Progenitor cell of endocrine pancreas (in vitro differentiated cells): ENCODE data around the gene DDX21. TPM values are rescaled to one million over a fixed set of nuclear protein-coding genes. Genes with fewer than 3 reads are reported as not detected.
A peak's percentile ranks its signal among the peaks of the same experiment; 100 is the strongest.
"Not testable (repeated sequence)": the region's sequence is repeated elsewhere in the genome, so short reads cannot be mapped to it uniquely, and the experiment has no call there.

Source experiments
- DNase-seq: peaks from one replicate; pipeline ENCODE4 v3.0.0; 2021; ENCODE audit warnings: low spot score; ENCODE audit not compliant: unreplicated experiment
- H3K27ac Mint-ChIP-seq: 2 replicates; pipeline ENCODE4 v1.8.0; 2021; ENCODE audit warnings: mild to moderate bottlenecking, moderate library complexity, mixed read lengths
- H3K27me3 Mint-ChIP-seq: 2 replicates; pipeline ENCODE4 v1.8.0; 2021; ENCODE audit warnings: mixed read lengths
- H3K36me3 Mint-ChIP-seq: 2 replicates; pipeline ENCODE4 v1.8.0; 2022; ENCODE audit warnings: mixed read lengths; ENCODE audit not compliant: insufficient read depth
- H3K4me1 Mint-ChIP-seq: 2 replicates; pipeline ENCODE4 v1.8.0; 2021; ENCODE audit warnings: low read depth, mixed read lengths
- H3K4me3 Mint-ChIP-seq: 2 replicates; pipeline ENCODE4 v1.8.0; 2021; ENCODE audit warnings: low read depth, mild to moderate bottlenecking, moderate library complexity, mixed read lengths
- H3K9me3 Mint-ChIP-seq: 2 replicates; pipeline ENCODE4 v1.8.0; 2021; ENCODE audit warnings: low read depth, mixed read lengths
- long read RNA-seq: library from polyadenylated mRNA; unstranded; transcript quantifications from one replicate; pipeline ENCODE4 v2.0.0, GENCODE V29; 2020
- total RNA-seq: library from RNA; stranded (reverse); gene quantifications from 2 replicates; pipeline ENCODE4 v1.2.1, GENCODE V29; 2021
- TF ChIP-seq, protein P1 (sequence below): fragments of 200-600 bp; sonication (generic); IDR thresholded peaks from one replicate; pipeline ENCODE4 v1.5.0; 2021; ENCODE audit warnings: antibody characterized with exemption, mild to moderate bottlenecking; ENCODE audit not compliant: unreplicated experiment

Gene DDX21
- 38.2 and 45.6 TPM in 2 replicates for total RNA-seq
- long read RNA-seq, full-length matches to known transcripts, result 26 of 42 reads
- long read RNA-seq, partial matches to known transcripts, result 12 of 42 reads
- long read RNA-seq, other reads (novel, unspliced or antisense), result 4 of 42 reads

DNA sequence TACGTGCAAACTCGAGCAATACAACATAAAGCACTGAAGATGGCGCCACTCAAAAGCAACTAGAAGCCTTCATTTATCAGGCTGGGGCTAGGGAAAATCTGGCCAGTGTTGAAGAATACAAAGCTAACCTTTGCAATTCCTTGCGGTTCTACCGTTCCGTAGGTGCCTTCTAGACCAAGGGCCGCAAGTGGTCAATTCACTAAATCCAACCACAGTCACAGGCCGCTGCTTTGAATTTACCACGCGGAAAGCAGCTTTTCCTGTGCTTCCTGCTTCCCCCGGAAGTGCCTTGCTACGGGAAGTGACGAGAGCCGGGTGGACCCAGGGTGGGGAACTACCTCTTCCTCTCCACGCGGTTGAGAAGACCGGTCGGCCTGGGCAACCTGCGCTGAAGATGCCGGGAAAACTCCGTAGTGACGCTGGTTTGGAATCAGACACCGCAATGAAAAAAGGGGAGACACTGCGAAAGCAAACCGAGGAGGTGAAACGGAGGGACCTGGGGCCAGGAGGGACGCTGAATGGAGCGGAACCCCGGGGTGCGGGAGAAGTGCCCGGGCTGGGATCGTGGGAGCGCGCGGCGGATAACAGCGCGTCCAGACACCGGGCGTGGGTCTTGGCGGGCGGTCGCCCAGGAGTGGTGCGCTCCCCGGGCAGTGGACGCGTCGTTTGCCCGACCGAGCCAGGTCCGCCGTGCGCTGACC, at the start of gene DDX21:
Gene DDX21, plus strand, starts transcription at position 339 of the 701 bp plus-strand sequence. Its CDS starts 56 bp downstream, at position 395.
- peak within 1 kb of the TSS; percentile 97 for H3K27ac Mint-ChIP-seq
- H3K27me3 Mint-ChIP-seq, result no peaks in the 10 kb centered on the region
- TF ChIP-seq, protein P1, sequence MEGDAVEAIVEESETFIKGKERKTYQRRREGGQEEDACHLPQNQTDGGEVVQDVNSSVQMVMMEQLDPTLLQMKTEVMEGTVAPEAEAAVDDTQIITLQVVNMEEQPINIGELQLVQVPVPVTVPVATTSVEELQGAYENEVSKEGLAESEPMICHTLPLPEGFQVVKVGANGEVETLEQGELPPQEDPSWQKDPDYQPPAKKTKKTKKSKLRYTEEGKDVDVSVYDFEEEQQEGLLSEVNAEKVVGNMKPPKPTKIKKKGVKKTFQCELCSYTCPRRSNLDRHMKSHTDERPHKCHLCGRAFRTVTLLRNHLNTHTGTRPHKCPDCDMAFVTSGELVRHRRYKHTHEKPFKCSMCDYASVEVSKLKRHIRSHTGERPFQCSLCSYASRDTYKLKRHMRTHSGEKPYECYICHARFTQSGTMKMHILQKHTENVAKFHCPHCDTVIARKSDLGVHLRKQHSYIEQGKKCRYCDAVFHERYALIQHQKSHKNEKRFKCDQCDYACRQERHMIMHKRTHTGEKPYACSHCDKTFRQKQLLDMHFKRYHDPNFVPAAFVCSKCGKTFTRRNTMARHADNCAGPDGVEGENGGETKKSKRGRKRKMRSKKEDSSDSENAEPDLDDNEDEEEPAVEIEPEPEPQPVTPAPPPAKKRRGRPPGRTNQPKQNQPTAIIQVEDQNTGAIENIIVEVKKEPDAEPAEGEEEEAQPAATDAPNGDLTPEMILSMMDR, result peak; percentile 70
- H3K36me3 Mint-ChIP-seq, result peaks cover 5% of the 10 kb centered on the region
- no peaks in the 10 kb centered on the region for H3K9me3 Mint-ChIP-seq
- H3K4me3 Mint-ChIP-seq, result peak within 1 kb of the TSS; percentile 97
- DNase-seq, result peak; percentile 62
- peaks cover 8% of the 10 kb centered on the region for H3K4me1 Mint-ChIP-seq

DNA sequence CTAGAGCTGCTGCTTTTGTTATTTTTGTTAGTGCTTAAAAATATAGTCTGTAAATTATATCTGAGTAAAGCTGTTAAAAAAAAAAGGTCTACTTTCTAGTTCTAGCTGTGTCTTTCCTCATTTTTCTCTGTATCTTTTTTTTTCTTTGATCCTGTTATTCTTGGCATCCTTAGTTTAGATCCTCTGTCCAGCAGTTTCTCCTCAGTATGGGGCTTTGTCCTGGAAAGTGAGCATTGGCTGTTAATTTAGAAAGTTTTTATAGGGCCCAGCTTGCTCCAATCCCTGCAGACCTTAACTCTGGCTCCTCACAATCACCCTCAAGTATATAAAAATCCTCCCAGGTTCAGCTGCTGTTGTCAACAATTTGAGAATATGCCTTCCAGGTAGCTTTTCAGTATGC, 31.4 kb upstream of the DDX21 start:
- H3K27me3 Mint-ChIP-seq, result no peaks in the 10 kb centered on the region
- H3K9me3 Mint-ChIP-seq, result no peaks in the 10 kb centered on the region
- H3K4me3 Mint-ChIP-seq, result no peak overlapping the region
- no peak for DNase-seq
- TF ChIP-seq, protein P1, result no peak
- H3K27ac Mint-ChIP-seq, result peak overlapping the region; percentile 15
- H3K4me1 Mint-ChIP-seq, result no peaks in the 10 kb centered on the region
- H3K36me3 Mint-ChIP-seq, result peaks cover 9% of the 10 kb centered on the region

DNA sequence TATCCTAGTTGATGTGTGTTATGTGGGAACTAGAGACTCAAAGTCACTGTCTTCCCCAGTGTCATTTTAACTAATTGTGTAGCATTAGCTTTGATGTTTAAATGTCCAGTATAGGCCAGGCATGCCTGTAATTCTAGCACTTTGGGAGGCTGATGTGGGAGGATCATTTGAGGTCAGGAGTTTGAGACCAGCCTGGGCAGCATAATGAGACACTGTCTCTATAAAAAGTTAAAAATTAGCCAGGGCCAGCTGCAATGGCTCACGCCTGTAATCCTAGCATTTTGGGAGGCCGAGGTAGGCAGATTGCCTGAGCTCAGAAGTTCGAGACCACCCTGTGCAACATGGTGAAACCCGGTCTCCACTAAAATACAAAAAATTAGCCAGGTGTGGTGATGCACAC, 30.5 kb upstream of the DDX21 start:
- H3K27me3 Mint-ChIP-seq, result no peaks in the 10 kb centered on the region
- no peak for DNase-seq
- no peak overlapping the region for H3K27ac Mint-ChIP-seq
- H3K4me1 Mint-ChIP-seq, result no peaks in the 10 kb centered on the region
- H3K36me3 Mint-ChIP-seq, result peaks cover 10% of the 10 kb centered on the region
- TF ChIP-seq, protein P1, result no peak
- no peaks in the 10 kb centered on the region for H3K9me3 Mint-ChIP-seq
- no peak overlapping the region for H3K4me3 Mint-ChIP-seq

DNA sequence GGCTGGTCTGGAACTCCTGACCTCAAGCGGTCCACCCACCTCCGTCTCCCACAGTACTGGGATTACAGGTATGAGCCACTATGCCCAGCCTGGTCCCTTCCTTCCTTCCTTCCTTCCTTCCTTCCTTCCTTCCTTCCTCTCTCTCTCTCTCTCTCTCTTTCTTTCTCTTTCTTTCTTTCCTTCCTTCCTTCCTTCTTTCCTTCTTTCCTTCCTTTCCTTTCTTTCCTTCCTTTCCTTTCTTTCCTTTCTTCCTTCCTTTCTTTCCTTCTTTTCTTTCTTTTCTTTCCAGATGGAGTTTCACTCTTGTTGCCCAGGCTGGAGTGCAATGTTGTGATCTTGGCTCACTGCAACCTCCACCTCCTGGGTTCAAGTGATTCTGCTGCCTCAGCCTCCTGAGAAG, 26.8 kb upstream of the DDX21 start:
- not testable (repeated sequence) for H3K27me3 Mint-ChIP-seq, H3K9me3 Mint-ChIP-seq, H3K4me1 Mint-ChIP-seq, DNase-seq, H3K4me3 Mint-ChIP-seq, H3K27ac Mint-ChIP-seq
- H3K36me3 Mint-ChIP-seq, result peaks cover 14% of the 10 kb centered on the region

DNA sequence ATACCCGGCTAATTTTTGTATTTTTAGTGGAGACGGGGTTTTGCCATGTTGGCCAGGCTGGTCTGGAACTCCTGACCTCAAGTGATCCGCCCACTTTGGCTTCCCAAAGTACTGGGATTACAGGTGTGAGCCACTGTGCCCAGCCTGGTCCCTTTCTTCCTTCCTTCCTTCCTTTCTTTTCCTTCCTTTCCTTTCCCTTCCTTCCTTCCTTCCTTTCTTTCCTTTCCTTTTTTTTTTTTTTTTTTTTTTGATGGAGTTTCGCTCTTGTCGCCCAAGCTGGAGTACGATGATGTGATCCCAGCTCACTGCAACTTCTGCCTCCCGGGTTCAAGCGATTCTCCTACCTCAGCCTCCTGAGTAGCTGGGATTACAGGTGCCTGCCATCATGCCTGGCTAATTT, 26.1 kb upstream of the DDX21 start:
- H3K4me3 Mint-ChIP-seq, DNase-seq, H3K9me3 Mint-ChIP-seq, H3K4me1 Mint-ChIP-seq, H3K27me3 Mint-ChIP-seq: not testable (repeated sequence)
- Mint-ChIP-seq H3K27ac (peak overlapping the region; percentile 41), H3K36me3 (peaks cover 15% of the 10 kb centered on the region)

DNA sequence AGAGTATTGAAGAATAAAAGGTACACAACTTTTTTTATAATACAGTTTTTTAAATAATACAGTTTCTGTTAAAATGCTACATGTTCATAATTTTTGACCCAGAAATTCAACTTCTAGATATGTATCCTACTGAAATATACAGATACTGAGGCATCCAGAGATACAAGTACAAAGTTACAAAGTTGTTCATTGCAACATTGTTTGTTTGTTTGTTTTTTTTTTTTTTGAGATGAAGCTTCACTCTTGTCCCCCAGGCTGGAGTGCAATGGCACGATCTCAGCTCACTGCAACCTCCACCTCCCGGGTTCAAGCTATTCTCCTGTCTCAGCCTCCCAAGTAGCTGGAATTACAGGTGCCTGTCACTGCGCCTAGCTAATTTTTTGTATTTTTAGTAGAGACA, 23.1 kb upstream of the DDX21 start:
- DNase-seq, H3K4me3 Mint-ChIP-seq, H3K27ac Mint-ChIP-seq, H3K27me3 Mint-ChIP-seq, H3K4me1 Mint-ChIP-seq, H3K9me3 Mint-ChIP-seq: not testable (repeated sequence)
- peaks cover 17% of the 10 kb centered on the region for H3K36me3 Mint-ChIP-seq

DNA sequence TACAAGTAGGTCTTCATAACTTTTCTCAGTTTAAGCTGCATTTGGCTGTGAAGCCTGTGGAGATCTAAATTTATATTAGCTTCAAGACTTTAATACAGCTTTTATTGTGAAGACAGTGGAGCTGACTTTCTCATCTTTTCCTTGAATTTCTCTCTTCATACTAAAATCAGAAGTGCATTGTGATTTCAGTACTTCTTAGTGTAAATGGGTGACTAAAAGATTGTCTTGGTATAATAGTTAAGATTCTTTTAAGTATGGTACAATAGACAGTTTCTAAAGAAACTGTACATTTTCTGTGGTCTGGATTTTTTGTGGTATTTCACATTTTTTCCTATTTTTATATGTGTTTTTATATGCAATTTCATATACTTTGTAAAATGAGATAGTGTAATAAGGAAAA, 21.0 kb upstream of the DDX21 start:
- H3K36me3 Mint-ChIP-seq, result peaks cover 18% of the 10 kb centered on the region

More for the DNA sequence above, 21.0 kb upstream of the DDX21 start:
- H3K27me3 Mint-ChIP-seq, result no peaks in the 10 kb centered on the region
- no peak overlapping the region for H3K4me3 Mint-ChIP-seq
- H3K4me1 Mint-ChIP-seq, result no peaks in the 10 kb centered on the region
- TF ChIP-seq, protein P1, result no peak
- no peak for DNase-seq
- no peaks in the 10 kb centered on the region for H3K9me3 Mint-ChIP-seq
- H3K27ac Mint-ChIP-seq, result no peak overlapping the region
